DMS114 treated with DMSO at 0.1 percent for 48 hours (cell line): Measurements from ENCODE around the gene ADAM10.

Experiments
- DNase-seq: peaks from one replicate; lab custom pipeline; 2025; ENCODE audit not compliant: unreplicated experiment; lab: John Stamatoyannopoulos, UW

ADAM10 gene

GRCh38 chr15:58587486-58587885 is 162.0 kb downstream of the ADAM10 start:
- no peak for DNase-seq

GRCh38 chr15:58585693-58586443 is 163.6 kb downstream of the ADAM10 start:
- DNase-seq: no peak

DNA sequence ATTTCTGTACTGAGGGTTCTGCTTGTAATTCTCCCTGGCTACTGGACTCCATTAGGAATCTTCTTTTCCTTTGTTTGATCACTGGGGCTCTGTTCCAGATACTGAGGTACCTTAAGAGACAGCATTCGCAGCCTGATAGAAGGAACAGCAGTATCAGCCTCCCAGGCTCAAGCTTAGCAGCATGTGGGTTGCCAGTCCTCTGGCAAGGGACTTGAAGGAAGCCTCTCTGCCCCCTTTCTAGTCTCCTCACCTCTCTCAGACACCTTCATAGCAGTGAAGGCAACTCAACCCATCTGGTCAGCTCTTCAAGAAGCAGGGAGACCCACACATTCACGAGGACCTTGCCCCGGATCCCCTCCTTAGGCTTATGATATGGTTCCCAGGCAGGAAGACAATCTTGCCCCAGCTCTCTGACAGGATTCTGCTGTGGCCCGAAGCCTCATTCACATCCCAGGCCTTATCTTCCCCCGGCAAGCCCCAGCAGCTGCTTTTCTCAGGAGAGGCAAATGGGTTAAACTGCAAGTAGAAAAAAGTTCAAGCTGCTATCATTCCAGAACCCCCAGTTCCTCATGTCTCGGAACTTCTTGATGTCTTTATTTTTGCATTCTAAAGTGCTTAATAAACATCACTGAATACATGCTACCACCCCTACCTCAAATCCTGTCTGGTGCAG is 164.6 kb downstream of the ADAM10 start:
- no peak for DNase-seq

DNA sequence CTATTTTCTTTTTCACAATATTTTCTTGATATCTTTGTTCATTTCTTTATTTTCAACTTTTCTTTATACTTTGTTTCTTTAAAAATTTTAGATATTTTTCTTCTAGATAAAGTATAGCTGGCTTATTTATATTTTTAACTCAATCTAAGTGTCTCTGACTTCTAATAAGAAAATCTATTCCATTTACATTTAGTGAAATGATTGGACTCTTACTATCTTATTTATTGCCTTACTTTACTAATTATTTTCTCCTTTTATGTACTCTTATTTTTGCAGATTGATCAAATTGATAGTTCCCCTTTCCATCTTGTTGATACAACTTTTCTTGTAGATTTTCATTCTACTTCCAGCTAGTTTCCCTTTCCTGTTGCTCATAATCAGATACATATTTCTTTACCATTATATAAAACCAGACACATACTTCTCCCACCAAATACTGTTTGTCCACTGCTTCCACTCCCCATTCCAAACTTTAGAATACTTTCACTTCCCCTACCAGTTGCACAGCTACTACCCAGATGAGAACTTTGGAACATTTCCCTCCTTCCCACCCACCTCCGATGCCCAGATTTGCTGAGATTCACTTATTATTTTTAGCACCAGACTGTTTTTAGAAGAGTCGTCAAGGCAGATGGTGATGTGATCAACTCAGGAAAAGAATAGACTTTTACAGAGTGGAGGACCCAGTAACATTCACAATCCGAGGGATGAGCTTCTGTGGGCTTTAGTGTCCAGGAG is 166.2 kb downstream of the ADAM10 start:
- DNase-seq: no peak

DNA sequence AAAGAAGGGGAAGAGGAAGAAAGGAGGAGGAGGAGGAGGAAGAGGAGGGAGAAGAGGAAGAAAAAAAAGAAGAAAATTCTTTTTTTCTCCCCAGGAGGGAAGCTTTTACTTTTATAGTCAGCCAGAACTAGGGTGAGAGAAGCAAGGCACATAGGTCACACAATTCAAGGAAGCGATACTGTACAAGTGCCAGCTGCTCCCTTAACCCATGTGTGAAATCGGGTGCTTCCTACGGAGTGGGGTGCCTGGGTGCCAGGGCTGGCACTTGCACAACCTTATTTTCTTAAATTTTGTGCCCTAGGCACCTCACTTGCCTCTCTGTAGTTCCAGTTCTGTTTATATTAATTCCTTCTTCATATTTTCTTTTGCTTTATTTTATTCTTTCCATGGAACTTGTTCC is 167.3 kb downstream of the ADAM10 start:
- no peak for DNase-seq

DNA sequence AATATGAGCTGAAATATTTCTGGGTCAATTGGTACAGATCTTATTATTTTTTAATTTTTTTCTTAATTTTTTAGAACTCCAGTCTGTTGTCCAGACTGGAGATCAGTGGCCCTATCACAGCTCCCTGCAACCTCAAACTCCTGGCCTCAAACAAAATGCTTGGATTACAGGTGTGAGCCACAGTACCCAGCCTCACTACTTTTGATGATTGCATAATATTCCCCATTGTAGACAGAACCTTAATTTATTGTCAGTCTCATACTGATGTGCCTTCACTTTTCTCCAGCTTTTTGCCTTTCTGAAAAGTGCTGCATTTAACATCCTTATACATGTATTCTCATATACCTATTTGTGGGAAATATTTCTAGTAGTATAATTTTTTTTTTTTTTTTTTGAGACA is 172.8 kb downstream of the ADAM10 start:
- no peak for DNase-seq

DNA sequence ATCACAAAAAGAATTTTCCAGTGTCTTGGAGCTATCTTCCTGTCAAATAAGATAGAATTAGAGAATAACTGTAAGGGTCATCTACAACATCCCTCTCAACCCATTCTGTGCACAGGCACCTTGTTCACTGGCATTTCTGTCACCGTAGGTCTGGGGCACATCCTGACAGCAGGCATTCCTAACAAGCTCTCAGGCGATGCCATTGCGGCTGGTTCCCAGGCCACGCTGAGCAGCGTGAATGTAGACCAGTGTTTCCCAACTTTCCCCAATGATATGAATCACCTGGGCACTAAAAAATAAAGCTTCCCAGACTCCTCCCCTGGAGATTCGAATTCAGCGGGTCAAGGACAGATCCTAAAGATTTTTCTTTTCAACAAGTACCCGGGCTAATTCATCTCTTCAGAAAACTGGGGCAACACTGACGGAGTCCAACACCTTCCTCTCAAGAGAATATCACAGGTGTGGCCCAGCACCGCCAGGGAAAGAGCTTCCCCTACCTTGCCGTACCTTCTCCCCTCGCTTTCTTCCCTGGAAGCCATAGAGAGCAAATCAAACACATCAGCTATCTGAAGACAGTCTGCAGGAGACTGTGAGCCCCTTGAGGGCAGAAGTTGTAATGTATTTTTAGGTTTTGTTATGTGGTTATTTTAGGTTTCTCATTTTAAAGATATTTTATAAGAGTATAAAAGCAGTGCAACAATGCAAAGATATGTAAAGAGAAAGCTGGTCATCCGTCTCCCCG is 174.3 kb downstream of the ADAM10 start:
- DNase-seq: no peak

DNA sequence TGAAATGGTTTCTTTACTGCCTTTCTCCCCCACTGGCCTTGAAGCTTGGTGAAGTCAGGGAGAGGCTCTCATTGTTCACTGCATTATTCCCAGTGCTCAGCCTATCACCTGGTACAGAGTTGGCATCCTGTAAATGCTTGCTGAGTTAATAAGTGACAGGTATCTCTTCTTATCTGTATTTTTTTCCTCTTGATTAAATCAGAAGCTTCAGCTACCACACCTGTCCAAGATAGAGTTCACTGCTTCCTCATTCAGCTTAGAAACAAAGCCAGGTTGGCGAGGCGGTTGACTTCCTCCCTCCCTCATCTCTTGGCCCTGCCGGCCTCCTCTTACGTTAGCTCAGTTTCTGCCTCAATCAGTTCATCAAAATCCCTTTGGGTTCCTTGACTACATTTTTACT is 174.9 kb downstream of the ADAM10 start:
- no peak for DNase-seq

GRCh38 chr15:58573270-58573669 is 176.2 kb downstream of the ADAM10 start:
- no peak for DNase-seq

DNA sequence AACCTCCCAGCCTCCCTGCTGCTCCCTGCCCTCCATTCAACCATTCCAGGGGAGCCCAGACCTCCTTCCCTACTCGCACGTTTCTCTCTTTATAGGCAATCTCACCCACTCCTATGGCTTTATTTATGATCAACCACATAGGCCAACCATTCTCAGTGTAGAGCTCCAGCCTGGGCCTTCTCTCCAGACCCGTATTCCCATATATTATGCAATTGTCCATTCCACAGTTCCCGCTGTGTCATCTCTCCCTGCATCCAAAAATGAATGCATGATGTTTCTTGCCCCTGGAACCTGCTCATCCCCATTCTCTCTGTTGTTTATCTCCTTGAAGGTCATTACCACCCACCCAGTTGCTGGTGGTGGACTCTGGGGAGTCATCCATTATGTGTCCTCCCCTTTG is 177.0 kb downstream of the ADAM10 start:
- DNase-seq: no peak

GRCh38 chr15:58571491-58571890 is 178.0 kb downstream of the ADAM10 start:
- no peak for DNase-seq

DNA sequence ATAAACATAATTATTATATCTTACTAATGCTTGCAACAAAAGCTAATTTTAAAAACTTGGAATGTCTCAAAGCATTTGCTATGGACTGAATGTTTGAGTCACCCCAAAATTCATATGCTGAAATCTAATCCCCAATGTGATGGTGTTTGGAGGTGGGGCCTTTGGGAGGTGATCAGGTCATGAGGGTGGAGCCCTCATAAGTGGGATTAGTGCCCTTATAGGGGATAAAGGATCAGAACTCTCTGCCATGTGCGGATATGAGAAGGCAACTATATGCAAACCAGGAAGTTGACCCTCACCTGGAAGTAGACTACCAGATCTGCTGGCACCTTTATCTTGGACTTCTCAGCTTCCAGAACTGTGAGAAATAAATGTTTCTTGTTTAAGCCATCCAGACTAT is 180.1 kb downstream of the ADAM10 start:
- DNase-seq: no peak

GRCh38 chr15:58568157-58568571 is 181.3 kb downstream of the ADAM10 start:
- no peak for DNase-seq

GRCh38 chr15:58566029-58566428 is 183.5 kb downstream of the ADAM10 start:
- no peak for DNase-seq

DNA sequence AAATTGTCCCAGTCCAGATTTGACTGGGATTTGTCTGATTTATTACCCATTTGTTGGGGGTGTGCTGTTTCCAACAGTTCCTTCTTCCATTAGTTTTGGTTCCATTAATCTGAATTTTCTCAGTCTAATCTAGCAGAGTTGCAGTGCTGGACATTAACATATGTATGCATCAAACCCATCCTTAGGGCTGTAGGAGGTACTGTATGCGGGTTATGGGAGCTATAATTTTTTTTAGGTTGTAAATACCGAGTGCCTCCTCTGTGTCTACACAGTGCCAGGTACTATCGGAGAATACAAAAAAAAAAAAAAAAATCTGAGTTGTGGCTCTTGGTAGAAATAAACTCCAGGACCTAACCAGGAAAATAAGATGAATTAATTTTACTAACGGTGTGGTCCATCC is 183.9 kb downstream of the ADAM10 start:
- DNase-seq: no peak

- DNase-seq: no peak
These were observed 184.5 kb downstream of the ADAM10 start for GRCh38 chr15:58564981-58565380.

- no peak for DNase-seq
These were observed 187.4 kb downstream of the ADAM10 start for GRCh38 chr15:58562135-58562534.

DNA sequence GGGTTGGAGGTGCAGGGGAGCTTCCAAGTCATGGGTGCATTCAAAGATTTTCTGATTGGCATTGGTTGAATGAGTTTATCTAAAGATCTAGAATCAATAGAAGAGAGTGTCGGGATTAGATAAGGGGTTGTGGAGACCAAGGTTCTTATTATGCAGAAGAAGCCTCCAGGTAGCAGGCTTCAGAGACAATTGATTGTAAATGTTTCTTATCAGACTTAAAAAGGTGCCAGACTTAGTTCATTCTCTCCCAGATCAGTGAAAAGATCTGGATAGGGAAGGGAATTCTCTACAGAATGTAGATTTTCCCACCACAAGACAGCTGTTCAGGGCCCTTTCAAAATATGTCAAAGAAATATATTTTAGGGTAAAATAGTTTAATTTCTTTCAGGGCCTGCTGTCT is 188.2 kb downstream of the ADAM10 start:
- DNase-seq: no peak

GRCh38 chr15:58559904-58560588 is 189.5 kb downstream of the ADAM10 start:
- DNase-seq: no peak

DNA sequence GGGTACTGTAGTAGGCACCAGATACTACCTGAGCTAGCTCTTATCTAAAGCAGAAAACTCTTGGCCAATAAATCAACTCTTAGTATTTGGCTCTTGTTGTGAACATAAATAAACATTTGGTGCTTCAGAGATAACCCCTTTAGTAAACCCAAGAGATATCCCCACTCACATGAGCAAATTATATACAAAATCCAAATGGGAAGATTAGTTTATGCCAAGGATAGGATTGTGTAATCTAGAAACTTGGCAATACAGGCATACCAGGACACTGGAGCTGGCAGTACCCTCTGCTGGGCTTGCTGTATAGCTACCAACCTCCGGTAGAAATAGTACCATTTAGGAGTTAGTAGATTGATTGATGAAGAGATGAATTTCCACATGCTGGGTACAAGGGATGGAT is 190.7 kb downstream of the ADAM10 start:
- DNase-seq: no peak

DNA sequence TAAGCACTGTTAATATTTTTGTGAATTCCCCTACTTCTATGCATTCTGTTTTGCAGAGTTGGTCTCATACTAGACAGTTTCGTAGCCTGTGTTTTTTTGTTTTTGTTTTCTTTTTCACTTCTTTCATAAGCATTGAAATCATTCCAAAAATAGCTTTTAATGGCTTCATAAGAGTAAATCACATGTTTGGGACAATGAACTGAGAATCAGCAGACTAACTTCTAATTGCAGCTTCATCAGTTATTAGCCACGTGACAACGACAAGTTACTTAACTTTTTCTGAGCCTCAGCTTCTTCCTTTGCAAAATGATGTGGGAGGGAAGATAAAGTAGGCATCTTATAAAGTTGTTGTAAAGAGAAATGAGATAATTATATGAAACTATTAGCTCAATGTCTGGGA is 193.0 kb downstream of the ADAM10 start:
- no peak for DNase-seq
